Measurements from ENCODE around the gene XBP1.
"Not testable (repeated sequence)": the region's sequence is repeated elsewhere in the genome, so short reads cannot be mapped to it uniquely, and the experiment has no call there.

XBP1 gene

DNA sequence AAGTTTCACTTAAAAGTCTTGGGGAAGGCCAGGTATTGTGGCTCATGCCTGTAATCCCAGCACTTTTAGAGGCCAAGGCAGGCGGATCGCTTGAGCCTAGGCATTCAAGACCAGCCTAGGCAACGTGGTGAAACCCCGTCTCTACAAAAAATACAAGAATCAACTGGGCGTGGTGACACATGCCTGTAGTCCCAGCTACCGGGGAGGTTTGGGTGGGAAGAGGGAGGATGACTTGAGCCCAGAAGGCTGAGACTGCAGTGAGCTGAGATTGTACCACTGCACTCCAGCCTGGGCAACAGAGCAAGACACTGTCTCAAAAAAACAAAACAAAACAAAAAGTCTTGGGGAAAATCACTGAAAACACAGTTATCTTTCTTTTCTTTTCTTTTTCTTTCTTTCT is 15.4 kb upstream of the XBP1 start:
- no peak overlapping the region for H3K9ac ChIP-seq (ENCODE audit: low read depth, low read length)
- no peaks in the 10 kb centered on the region for H3K36me3 ChIP-seq (ENCODE audit: control insufficient read depth, insufficient read depth, low read length)
- H3K4me1 ChIP-seq (ENCODE audit: control insufficient read depth, insufficient read depth, low read length): peaks cover 4% of the 10 kb centered on the region

DNA sequence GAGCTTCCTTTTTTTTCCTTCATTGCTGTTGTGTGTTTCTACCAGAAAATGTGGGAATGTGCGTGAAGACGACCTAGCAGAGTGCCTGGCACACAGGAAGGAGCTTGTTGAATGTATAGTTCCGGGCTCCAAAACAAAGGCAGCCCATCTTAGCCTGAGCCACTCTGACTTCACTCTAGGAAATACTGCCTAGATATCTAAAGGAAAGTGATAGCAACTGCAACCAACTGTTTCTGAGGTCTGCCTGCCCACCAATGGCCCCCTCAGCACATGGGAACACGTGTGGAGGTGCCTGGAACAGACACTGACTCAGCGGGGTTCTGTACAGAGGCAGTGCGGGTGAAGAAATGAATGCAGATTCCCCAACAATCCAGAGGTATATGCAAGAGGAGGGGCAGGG is 14.7 kb upstream of the XBP1 start:
- Histone ChIP-seq H3K36me3 (ENCODE audit: control insufficient read depth, insufficient read depth, low read length) (no peaks in the 10 kb centered on the region), H3K9ac (ENCODE audit: low read depth, low read length) (no peak overlapping the region), H3K4me3 (ENCODE audit: low read depth, low read length) (no peak overlapping the region), H3K9me3 (ENCODE audit: control insufficient read depth, insufficient read depth, low read length) (no peaks in the 10 kb centered on the region), H3K27me3 (ENCODE audit: control insufficient read depth, insufficient read depth, low read length) (no peaks in the 10 kb centered on the region), H3K4me1 (ENCODE audit: control insufficient read depth, insufficient read depth, low read length) (peaks cover 4% of the 10 kb centered on the region)

More for the DNA sequence above, 15.4 kb upstream of the XBP1 start:
- Histone ChIP-seq H3K9me3 (ENCODE audit: control insufficient read depth, insufficient read depth, low read length) (no peaks in the 10 kb centered on the region), H3K4me3 (ENCODE audit: low read depth, low read length) (no peak overlapping the region), H3K27me3 (ENCODE audit: control insufficient read depth, insufficient read depth, low read length) (no peaks in the 10 kb centered on the region)

DNA sequence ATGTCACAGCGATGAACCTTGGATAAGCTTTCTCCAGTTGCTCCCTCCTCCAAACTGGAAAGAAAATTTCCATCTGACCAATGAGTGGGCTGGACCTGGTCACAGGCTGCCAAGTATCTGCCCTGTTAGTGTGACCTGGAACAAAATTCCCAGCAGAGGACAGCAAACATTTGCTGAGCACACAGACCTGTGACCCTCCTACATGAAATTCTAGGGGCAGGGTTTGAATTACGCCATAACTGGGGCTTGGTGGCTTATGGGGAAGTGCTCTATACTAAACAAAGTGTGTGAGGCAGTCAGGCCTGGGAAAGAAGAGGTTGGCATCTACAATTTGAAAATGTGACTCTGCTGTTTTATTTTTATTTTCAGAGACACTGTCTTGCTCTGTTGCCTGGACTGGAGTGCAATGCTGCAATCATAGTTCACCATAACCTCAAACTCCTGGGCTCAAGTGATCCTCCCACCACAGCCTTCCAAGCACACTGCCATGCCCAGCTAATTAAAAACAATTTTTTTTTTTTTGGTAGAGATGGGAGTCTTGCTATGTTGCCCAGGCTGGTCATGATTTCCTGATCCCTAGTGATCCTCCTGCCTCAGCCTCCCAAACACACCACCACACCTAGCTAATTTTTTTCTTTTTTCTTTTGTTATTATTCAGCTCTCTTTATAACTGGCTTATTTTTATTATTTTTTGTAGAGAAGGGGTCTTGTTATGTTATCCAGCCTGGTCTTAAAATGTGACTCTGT is 13.6 kb upstream of the XBP1 start:
- H3K4me1 ChIP-seq (ENCODE audit: control insufficient read depth, insufficient read depth, low read length): no peaks in the 10 kb centered on the region
- H3K9ac ChIP-seq (ENCODE audit: low read depth, low read length): no peak overlapping the region
- H3K27me3 ChIP-seq (ENCODE audit: control insufficient read depth, insufficient read depth, low read length): no peaks in the 10 kb centered on the region
- H3K36me3 ChIP-seq (ENCODE audit: control insufficient read depth, insufficient read depth, low read length): no peaks in the 10 kb centered on the region
- no peak overlapping the region for H3K4me3 ChIP-seq (ENCODE audit: low read depth, low read length)
- H3K9me3 ChIP-seq (ENCODE audit: control insufficient read depth, insufficient read depth, low read length): no peaks in the 10 kb centered on the region

DNA sequence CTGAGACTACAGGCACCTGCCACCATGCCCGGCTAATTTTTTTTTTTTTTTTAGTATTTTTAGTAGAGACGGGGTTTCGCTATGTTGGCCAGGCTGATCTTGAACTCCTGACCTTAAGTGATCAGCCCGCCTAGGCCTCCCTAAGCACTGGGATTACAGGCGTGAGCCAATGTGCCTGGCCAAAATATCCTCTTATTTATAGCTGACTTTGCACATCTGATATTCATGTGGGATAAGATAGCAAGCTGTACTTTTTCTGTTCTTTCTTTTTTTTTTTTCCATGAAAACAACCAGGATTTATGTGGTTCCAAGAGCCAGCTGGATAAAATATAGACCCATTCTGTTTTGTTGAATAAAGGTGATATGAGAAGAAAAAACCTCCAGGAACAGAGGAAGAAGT is 12.1 kb upstream of the XBP1 start:
- Histone ChIP-seq H3K9me3 (ENCODE audit: control insufficient read depth, insufficient read depth, low read length) (no peaks in the 10 kb centered on the region), H3K9ac (ENCODE audit: low read depth, low read length) (no peak overlapping the region), H3K4me3 (ENCODE audit: low read depth, low read length) (no peak overlapping the region), H3K36me3 (ENCODE audit: control insufficient read depth, insufficient read depth, low read length) (no peaks in the 10 kb centered on the region), H3K4me1 (ENCODE audit: control insufficient read depth, insufficient read depth, low read length) (no peaks in the 10 kb centered on the region), H3K27me3 (ENCODE audit: control insufficient read depth, insufficient read depth, low read length) (no peaks in the 10 kb centered on the region)

DNA sequence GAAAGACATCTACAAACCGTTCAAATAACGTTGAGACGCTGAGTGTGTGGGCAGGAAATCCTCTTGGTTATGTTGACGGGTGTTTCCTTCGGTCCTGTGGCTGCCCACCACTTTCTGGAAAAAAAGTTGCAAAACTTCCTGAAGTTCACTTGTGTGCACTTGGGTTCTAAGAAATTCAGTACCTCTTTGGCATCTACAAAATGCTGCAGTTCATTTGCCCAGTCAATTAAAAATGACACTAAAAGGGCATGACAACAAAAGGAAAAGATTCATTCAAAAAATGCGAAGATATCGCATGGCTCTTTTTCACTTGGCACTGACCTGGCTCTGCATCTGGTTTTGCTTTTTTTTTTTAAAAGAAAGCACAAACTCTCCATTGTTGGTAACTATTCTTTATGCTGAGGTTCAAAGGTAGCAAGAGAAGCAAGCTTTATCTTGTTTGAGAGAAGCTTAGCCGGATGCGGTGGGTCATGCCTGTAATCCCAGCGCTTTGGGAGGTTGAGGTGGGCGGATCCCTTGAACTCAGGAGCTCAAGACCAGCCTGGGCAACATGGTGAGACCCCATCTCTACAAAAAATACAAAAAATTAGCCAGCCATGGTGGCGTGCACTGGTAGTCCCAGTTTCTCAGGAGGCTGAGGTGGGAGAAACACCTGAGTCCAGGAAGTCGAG is 10.6 kb upstream of the XBP1 start:
- no peak overlapping the region for H3K9ac ChIP-seq (ENCODE audit: low read depth, low read length)
- H3K4me3 ChIP-seq (ENCODE audit: low read depth, low read length): no peak overlapping the region
- H3K27me3 ChIP-seq (ENCODE audit: control insufficient read depth, insufficient read depth, low read length): no peaks in the 10 kb centered on the region
- H3K4me1 ChIP-seq (ENCODE audit: control insufficient read depth, insufficient read depth, low read length): no peaks in the 10 kb centered on the region
- H3K36me3 ChIP-seq (ENCODE audit: control insufficient read depth, insufficient read depth, low read length): no peaks in the 10 kb centered on the region
- H3K9me3 ChIP-seq (ENCODE audit: control insufficient read depth, insufficient read depth, low read length): no peaks in the 10 kb centered on the region

DNA sequence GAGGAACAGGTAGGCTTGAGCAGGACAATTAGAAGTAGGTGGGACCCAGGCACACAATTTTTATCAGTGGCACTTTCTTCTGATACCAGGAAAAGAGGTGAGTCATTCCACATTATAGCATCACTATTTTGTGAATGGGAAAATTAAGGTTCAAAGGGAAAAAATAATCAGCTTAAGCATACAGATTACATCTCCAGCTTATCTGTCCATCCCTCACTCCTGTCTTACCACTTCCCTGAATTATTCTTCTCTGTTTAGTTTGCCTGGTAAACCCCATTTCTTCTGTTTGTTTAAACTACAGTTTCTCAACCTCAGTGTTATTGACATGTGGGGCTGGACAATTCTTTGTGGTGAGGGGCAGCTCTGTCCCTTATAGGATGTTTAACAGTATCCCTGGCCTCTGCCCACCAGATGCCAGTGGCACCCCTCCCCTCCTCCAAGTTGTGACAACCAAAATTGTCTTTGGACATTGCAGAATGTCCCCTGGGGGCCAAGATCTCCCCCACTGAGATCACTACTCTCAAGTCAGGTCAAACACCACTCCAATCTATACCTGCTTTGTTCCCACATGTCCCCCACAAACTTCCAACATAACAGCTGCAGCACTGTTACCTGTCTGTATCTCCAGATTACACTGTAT is 8.5 kb upstream of the XBP1 start:
- no peaks in the 10 kb centered on the region for H3K4me1 ChIP-seq (ENCODE audit: control insufficient read depth, insufficient read depth, low read length)
- H3K9ac ChIP-seq (ENCODE audit: low read depth, low read length): no peak overlapping the region

DNA sequence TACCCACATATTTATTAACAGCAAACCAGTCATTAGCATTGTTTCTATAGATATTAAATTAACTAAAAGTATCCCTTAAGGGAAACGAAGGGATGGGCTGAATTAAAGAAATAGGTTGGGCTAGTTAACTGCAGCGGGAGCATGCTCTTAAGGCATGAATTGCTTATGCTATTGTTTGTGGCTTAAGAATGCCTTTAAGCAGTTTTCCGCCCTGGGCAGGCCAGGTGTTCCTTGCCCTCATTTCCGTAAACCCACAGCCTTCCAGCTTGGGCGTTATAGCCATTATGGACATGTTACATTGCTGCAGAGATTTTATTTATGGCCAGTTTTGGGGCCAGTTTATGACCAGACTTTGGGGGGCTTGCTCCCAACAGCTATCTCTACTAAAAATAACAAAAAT is 5.1 kb upstream of the XBP1 start:
- not testable (repeated sequence) for H3K4me1 ChIP-seq (ENCODE audit: control insufficient read depth, insufficient read depth, low read length); H3K27me3 ChIP-seq (ENCODE audit: control insufficient read depth, insufficient read depth, low read length); H3K4me3 ChIP-seq (ENCODE audit: low read depth, low read length); H3K9ac ChIP-seq (ENCODE audit: low read depth, low read length); H3K9me3 ChIP-seq (ENCODE audit: control insufficient read depth, insufficient read depth, low read length); H3K36me3 ChIP-seq (ENCODE audit: control insufficient read depth, insufficient read depth, low read length)

More for the DNA sequence above, 8.5 kb upstream of the XBP1 start:
- Histone ChIP-seq H3K27me3 (ENCODE audit: control insufficient read depth, insufficient read depth, low read length) (no peaks in the 10 kb centered on the region), H3K9me3 (ENCODE audit: control insufficient read depth, insufficient read depth, low read length) (no peaks in the 10 kb centered on the region), H3K36me3 (ENCODE audit: control insufficient read depth, insufficient read depth, low read length) (no peaks in the 10 kb centered on the region), H3K4me3 (ENCODE audit: low read depth, low read length) (no peak overlapping the region)

DNA sequence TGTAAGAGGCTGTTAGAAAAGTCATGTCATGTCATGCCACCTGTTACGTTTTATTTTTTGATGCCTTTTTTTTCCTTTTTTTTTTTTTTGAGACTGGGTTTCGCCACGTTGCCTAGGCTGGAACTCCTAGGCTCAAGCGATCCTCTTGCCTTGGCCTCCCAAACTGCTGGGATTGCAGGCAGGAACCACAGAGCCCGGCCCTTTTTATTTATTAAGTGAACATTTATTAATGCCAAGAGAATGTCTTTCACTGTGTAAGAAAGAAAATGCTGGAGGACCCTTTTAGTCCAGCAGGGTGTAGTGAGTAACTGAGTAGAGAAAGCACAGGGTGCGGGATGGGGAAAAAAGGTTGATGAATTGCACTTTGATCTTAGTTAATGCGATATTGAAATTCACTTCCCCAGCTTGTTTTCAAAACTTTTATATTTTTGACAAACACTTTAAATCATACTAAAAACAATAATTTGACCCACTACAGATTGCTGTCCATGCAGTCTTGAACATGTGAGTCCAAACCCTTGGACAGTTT is 2.3 kb upstream of the XBP1 start:
- Histone ChIP-seq H3K9ac (ENCODE audit: low read depth, low read length) (no peak overlapping the region), H3K9me3 (ENCODE audit: control insufficient read depth, insufficient read depth, low read length) (no peaks in the 10 kb centered on the region), H3K4me1 (ENCODE audit: control insufficient read depth, insufficient read depth, low read length) (no peaks in the 10 kb centered on the region), H3K27me3 (ENCODE audit: control insufficient read depth, insufficient read depth, low read length) (no peaks in the 10 kb centered on the region), H3K36me3 (ENCODE audit: control insufficient read depth, insufficient read depth, low read length) (no peaks in the 10 kb centered on the region), H3K4me3 (ENCODE audit: low read depth, low read length) (no peak overlapping the region)

DNA sequence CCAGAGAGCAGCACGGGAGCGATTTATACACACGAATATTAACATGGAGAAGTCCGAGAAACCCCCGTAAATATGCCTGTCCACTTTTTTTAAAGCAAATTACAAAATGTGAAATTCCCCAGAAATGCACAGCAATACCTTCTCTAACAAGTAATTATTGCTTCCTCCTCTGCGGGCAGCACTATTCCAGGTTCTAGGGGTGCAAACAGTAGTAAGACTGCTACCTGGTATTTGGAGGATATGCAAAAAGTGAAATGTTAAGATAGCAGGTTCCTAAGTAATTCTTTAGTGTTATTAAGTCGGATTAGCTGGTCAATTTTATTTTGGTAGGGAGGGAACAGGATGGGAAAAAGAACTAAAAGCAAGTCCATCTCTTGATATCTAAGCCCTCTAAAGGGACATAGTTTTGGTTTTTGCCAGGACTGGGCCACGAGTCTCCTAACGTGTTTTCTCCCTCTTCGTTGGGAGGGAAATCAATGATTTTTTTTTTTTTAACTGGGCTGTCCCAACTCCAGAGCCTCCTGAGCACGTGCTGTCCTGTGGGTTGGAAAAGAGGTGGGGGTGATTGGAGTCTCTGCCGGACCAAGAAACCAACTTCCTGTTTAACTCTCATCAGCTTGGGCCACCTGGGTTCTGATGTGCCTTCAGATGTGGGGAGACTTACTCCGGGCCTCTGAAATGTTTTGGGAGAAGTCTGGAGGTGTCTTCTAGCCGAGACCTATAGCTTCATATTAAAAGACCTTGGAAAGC is 1.7 kb upstream of the XBP1 start:
- H3K4me3 ChIP-seq (ENCODE audit: low read depth, low read length): no peak overlapping the region
- H3K27me3 ChIP-seq (ENCODE audit: control insufficient read depth, insufficient read depth, low read length): no peaks in the 10 kb centered on the region
- no peaks in the 10 kb centered on the region for H3K9me3 ChIP-seq (ENCODE audit: control insufficient read depth, insufficient read depth, low read length)
- H3K4me1 ChIP-seq (ENCODE audit: control insufficient read depth, insufficient read depth, low read length): no peaks in the 10 kb centered on the region
- peaks cover 4% of the 10 kb centered on the region for H3K36me3 ChIP-seq (ENCODE audit: control insufficient read depth, insufficient read depth, low read length)
- H3K9ac ChIP-seq (ENCODE audit: low read depth, low read length): no peak overlapping the region

DNA sequence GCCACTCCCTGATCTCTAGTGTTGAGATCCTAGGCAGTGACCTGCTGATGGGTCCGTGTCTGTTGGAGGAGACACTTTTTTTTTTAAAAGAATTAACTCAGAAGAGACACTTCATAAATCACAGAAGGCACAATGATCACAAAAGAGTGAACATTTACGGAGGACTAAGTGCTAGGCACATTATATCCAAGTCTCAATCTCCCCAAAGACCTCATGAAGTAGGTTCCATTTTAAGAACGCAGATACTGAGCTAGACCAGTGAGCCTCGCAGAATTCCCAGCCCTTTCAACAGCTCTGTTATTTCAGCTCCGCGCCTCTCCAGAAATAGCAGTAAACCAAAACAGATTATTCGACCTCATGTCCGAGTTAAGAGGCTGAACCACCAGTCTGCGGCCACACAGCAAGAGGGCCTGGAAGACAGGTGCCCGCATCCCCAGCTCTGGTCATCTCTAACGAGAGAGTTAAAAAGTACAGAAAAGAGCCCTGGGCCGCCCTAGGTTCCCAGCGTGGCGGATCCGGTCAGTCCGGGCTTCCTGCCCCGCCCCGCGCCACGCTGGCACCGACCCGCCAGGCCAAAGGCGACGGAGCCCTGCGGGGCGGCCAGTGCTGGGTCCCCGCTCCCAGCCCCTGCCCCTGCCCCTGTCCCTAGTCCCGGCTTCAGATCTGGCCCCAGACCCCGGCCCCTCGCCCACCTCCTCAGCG is 612 bp downstream of the XBP1 start:
- Histone ChIP-seq H3K27me3 (ENCODE audit: control insufficient read depth, insufficient read depth, low read length) (no peaks in the 10 kb centered on the region), H3K4me1 (ENCODE audit: control insufficient read depth, insufficient read depth, low read length) (no peaks in the 10 kb centered on the region), H3K4me3 (ENCODE audit: low read depth, low read length) (peak overlapping the region; percentile 93), H3K36me3 (ENCODE audit: control insufficient read depth, insufficient read depth, low read length) (peaks cover 24% of the 10 kb centered on the region), H3K9ac (ENCODE audit: low read depth, low read length) (peak overlapping the region; percentile 99), H3K9me3 (ENCODE audit: control insufficient read depth, insufficient read depth, low read length) (no peaks in the 10 kb centered on the region)
